GM18868 (cell line): ENCODE data around the gene CENPP.

Source experiments
- ATAC-seq: cut with Tn5 transposase; IDR thresholded peaks from one replicate; pipeline ENCODE4 v1.9.1; 2021; ENCODE audit warnings: mild to moderate bottlenecking, moderate library complexity; ENCODE audit not compliant: unreplicated experiment

CENPP gene

DNA sequence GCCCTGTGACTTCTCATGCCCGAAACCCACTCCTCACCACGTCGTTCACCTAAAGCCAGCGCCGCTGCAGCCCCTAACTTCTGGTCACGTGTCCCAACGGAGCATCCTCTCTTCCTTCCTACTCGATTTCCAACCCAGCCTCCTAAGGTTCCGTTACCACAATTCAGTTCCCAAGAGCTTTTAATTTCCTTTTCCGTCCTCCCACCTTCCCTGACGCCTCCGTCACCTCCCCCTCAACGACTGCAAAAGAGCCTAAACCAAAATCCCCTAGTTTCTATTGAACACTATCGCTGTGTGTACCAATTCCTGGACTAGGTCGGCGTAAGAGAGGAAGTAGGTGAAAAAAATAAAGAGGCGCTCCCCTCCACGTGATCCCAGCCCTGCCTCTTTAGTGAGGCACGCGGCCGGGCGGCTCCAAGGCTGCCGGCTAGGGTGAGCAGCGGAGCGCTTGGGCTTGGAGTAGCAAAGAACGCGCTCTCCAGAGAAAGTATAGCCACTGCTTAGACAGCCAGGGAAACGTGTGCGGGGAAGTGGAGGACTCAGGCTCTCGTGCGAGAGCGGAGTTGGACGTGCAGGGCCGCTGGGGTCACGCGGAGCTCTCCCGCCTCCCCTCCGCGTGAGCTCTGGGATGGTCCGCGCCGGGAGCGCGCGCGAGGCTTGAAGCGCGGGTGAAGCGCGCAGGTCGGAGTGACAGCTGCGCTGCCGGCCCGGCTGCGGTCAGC is at the start of gene CENPP, which contains the start of gene NOL8:
TSS of gene CENPP (plus strand) at position 685 of the 722 bp plus-strand sequence.
TSS of gene NOL8 (minus strand) at position 82 of the 722 bp plus-strand sequence. CDS start 1,189 bp downstream, outside the sequence.
- peak; percentile 95 for ATAC-seq

DNA sequence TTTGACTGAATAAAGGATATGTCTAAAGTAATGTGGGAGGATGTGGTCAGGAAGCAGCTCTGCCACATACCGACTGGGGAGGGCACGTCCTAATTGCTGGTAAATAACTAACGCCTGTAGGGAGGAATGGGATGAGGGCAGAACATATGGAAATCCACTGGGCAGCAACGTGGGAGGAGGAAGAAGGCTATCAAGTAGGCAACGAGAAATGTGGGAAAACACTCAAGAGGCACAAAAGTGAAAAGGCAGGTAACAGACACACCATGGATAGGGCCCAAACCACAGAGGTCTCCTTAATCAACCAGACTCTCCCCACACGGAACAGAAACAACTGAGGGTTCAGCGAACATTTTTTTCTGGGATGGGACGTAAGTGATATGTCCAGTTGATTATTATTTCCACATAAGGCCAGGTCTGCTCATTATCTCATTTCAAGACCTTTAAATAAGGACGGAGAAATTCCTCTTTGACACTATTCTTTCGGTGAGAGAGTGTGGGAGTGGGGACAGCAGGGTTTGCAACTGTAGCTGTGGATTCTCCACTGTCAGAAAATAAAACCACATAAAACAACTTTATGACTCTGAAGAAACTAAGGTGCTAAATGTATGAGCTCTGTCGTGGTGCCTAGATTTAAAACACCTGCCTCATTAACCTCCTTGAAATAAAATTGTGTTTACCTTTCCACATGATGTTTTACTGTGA is 49.3 kb upstream of the CENPP start:
- no peak for ATAC-seq

DNA sequence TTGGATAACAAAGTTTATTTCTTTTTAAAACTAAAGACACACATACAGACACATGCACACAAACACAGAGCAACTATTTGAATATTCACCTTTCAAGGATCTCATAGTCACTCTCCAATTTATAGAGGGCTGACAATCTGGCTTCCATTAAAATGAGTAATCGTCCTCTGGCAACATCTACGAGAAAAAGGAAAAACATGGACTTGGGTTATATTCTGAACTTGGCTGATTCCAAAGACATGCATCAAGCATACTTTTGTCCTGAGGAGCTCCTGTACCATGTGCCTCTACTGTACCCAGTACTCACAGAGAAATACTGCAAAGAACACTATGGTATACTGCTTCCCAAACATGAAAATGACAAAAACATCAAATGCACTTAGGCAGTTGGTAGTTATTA is 47.6 kb upstream of the CENPP start:
- ATAC-seq = no peak

DNA sequence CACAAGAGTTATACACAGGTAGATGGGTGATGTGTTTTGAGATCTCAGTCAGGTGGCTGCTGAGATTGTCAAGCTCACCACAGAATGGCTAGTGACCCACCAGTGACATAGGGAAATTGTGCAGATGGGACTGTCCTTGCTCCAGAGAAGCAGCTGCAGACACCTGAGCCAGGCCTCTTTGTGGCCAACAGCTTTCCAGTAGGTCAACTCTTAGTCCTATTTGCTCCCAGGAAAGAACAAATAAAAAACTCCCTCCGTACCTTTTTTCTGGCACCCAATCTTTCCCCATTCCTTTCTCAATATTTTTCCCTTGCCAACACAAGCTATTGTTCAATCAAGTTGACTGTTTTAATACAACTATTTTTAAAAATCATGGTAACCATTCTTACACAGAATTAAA is 46.5 kb upstream of the CENPP start:
- no peak for ATAC-seq

DNA sequence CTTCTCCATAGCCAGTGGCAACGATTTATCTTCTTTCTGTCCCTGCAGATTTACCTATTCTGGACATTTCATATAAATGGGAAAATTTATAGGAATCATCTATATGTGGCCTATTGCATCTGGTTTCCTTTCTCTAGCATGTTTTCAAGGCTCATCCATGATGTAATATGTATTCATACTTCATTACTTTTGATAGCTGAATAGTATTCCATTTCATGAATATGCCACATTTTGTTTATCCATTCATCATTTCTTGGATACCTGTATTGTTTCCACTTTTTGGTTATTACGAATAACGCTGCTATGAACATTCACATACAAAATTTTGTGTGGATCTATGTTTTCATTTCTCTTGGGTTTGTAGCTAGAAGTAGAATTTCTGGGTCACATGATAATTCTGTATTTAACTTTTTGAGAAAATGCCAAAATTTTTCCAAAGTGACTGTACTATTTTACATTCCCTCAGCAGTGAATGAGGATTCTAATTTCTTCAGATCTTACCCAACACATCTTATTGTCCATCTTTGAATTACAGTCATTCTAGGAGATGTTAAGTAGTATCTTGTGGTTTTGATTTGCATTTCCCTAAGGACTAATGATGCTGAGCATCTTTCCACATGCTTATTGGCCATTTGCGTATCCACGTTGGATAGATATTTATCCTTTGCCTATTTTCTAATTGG is 35.9 kb upstream of the CENPP start:
- ATAC-seq = no peak

DNA sequence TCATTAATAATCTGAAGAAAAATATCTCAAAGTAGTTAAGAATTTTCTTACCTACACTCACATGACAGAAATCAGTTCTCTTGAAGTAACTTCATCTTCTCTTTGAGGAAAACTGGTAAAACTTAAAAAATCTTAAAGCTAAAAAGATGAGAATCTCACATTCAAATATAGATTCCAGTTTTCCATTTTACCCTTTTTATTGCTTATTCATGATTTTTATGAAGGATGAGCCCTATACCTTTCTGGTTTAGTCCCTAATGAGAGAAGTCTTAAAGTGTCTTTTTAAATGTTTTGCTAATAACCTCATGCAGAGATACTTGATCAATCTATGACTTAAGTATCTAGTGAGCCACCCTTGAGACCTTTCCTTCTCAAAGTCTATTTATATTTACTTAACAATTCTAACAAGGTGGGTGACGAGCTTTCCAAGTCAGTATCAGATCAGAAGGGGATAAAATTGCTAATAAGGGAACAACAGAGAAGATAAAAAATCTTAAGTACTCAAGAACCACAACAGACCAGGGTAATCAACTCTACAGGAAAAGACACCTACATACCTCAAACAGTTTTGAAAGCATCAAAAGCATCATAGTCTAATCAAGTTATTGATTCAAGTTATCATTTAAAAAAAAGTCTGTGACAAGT is 34.8 kb upstream of the CENPP start:
- ATAC-seq = no peak

DNA sequence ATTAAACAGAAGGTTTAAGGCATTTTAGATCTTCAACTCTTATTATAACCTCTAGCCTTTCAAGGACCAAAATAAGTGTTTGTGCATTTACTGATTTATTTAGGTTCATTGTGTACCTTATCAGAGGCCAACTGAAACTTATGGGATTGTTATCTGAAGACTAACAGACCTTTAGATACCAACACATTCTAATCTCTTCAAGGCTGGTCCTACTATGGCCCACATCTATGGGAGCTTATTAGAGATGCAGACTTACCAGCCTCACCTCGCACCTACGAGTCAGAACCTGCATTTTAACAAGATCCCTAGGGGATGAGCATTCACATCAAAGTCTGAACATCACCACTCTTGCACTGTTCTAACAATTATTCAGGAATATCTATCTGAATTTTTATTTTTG is 34.2 kb upstream of the CENPP start:
- ATAC-seq = no peak

DNA sequence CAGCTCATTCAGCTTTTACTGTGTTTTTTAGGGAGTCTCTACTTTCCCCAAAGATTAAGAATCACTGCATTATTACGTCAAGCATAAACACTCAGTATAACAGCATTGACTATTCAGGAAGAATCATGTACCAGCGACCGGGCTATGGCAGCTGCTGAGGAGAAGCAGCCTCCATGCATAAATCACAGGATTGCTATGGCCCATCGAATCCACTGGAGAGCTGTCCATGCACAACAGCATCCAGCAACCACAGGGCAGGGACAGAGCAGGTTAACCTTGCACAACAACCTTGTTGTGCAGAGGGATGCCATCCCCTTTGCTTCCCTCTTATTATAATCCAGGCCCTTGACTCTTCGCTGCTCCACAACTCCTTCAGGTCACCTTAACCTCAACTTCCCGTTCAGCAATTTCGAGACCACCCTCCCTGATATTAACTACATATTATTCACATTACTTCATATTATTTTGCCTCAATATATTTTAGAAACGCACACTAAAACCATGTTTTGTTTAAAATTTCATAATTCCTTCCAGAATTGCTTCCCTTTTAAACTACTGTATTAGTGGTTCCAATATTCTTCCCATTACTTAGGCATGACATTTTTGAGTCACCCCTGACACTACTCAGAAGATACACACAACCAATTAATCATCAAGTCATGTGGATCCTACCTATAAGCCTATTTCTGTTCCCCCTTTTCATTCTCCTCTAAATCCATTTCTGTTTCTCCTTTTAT is 33.2 kb upstream of the CENPP start:
- no peak for ATAC-seq

DNA sequence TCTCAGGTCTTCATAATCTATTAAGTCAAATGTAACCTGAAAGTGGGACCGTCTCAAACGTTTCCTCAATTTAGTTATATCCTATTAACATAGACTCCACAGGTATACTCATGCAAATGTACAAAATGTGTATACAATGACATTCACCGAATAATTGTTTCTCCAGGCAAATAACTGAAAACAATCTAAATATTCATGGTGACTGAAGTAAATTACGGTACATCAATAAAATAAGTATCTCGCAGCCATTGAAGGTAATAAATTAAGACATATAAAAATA is 32.7 kb upstream of the CENPP start:
- ATAC-seq = no peak

DNA sequence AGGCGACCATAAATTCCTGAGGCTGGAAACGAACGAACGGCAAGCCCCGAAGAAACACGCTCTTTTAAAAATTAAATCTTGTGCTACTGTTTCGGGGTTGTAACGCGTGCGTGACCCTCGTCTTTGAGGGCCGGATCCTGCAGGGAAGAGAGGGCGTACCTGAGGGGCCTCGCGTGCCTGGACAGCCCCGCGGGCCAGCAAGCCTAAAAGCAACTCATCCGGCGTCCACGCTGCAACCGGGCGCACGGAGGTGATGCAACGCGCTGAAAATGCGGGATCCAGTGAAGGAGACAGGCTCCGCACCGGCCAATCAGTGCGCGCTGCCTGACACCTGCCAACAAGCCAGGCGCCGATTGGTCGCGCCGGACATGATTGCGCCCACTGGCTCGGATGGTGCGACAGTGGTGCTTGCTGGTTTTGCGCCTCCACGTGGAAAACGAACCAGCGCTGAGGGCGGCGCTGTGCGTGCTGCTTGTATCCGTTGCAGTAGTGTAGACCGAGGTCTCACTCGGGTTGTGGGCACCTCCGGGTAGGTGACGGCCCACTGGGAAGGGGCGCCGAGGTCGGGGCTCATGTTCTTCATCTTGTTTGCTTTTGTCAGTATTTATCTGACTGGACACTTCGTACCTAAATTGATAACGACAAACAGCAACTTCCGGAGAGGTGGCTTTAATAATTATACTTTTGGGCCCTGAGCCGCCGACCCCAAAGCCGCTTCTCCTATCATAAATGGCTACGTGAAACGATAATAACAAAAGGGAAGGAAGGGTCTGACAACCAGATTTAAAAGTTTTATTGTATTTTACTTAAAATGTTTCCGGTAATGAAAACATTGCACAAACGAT is 32.1 kb upstream of the CENPP start, which contains the start of gene IARS1:
TSS of gene IARS1 (minus strand) at position 246 of the 845 bp plus-strand sequence. CDS start 4,278 bp downstream, outside the sequence.
- ATAC-seq = peak; percentile 96

DNA sequence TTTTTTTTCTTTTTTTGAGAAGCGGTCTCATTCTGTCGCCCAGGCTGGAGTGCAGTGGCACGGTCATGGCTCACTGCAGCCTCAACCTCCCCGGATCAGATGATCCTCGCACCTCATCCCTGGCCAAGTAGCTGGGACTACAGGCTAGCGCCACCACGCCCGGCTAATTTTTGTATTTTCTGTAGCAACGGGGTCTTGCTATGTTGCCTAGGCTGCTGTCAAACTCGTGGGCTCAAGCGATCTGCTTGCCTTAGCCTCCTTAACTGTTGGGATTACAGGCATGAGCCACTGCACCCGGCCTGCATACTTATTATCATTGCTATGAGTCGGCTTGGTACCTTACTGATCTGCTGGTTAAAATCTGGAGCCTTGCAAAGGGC is 31.5 kb upstream of the CENPP start:
- no peak for ATAC-seq

DNA sequence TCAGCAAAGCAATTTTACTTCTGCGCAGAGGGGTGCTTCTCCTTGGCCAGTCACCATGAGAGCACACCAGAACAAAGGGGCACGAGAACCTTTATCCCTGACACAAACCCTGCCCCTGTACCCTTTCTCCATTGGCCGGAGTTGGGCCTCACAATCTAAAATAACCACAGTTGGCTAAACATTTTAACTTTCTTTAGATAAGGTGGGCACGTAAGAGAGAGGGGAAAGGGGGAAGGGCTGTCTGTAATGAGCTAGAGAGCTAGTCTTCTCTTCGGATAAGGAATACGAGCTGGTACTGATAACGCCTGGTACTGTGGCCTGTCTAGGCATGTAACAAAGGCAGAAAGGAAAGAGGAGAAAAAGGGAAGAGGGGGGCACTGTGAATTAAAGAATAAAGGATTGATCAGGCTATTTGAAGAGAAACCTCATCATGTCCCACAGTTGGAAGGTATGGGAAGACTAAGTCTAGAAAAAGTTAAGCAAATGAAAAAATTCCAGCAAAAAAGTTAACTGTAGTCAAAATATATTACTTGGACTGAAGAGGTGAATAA is 30.4 kb upstream of the CENPP start:
- no peak for ATAC-seq

DNA sequence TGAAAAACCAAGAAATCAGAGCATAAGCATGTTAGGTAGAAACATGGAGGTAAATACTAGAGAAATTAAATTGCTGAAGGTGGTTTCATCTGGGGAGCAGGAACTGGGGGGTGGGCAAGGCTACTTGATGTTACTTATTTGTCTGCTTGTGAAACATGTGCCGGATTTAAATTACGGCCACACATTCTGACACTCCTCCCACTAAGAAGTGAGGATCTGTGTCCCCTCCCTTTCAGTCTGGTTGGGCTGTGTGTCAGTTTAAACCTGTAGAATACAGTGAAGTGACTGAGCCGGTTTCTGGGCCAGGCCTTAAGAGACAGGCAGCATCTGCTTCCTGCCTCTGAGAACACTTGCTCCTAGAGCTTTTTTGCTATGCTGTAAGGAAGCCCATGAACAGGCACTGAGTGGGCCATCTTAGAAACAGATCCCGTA is 29.9 kb upstream of the CENPP start:
- no peak for ATAC-seq

DNA sequence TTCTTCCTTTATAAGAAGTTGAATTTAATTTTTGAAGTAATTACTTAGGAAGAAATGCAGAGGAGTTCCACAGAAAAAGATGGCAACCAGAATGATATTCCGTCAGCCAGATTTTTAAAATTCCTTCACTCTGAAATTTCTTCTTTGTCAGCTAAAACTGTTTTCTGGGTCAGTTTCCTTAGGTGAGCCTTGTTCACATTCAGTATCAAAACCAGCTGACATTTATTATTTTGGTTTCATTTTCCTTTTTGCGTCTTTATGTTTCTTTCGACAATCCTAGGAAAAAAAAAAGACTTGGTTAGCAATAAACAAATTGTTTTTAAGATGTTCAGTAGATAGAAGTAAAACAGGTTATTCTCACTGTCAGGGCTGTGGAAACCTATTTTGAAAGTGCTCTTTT is 28.1 kb upstream of the CENPP start:
- ATAC-seq = no peak

DNA sequence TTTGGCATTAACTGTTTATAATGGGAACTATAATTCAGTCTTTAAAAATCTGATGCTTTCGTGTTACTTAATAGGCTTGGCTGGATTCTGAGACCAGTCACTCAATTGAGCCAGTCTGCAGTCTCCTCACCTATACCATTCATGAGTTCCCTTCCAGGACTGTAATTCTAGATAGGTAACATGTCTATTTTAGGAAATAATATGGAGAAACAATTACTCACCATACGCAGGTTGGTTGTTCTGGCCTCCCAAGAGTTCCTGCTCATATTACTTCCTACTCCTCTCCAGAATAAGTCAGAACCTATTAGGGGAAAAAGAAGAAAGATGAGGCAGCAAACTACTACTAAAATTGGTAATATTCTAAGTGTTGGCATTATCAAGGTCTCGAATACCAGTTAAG is 27.7 kb upstream of the CENPP start:
- ATAC-seq = no peak

DNA sequence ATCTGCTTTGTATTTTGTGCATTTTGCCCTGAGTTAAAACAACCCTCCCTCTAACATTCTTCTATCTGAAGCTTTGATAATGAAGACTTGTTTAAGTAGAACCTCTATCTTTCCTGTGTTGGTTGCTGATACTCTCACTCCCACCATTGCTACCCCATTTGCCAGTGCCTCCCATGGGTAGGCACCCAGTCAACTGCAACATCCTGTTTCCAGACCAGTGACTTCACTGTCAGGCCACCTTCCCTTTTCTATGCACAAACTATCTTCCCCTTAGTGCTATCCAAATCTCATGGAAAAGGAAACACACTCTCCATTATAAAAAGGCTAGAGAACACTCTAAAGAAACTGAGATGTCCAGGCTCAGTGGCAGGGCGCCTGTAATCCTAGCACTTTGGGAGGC is 26.6 kb upstream of the CENPP start:
- ATAC-seq = no peak

DNA sequence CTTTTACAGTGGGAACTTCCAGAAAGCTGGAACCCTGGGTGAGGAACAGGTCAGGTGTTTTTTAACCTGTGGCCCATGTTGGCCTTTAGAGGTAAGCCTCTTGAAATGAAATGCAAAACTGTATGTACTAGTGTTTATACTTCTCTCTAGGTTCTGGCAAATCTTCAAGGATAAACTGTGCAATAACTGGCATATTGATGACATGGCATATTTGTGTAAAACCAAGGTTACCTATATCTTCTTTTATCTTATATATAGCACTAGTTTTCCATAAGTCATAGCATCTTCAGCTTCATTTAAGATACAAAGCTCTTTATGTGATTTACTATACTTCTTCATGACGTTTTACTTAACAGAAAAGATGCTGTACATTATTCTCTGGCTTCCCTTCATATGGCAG is 24.8 kb upstream of the CENPP start:
- ATAC-seq = no peak

DNA sequence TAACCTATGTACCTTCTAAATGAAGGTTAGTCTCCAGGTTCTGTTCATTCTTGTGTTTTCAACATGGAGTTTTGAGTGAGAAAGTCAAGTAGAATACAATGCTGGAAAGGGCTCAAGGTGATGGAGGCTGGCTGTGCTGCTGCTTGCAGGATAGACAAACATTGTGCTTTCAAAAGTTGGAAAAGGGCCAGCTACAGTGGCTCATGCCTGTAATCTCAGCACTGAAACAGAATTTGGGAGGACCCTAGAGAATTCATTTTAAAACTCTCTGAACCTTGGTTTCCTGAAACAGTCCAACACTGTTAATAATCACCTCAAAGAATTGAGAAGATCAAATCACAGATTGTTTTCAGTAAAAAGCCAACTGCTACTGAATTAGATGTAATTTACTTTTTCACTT is 16.9 kb upstream of the CENPP start:
- ATAC-seq = no peak

DNA sequence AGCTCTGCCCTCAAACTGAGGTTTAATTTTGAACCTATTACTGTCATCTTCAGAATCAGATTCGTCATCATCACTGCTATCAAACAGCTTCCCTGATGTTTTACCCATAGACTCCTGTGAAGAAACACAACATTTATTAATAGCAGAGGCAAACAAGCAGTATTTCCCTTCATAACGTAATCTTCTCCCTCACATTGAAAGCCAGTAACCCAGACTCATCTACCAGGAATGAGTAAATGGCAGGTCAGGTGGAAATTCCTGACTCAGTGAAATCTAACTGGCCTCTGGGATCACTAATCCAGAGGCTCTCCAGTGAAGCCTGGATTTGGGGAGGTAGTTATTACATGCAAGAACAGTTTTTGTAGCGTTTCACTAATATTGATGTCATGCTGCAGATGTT is 15.2 kb upstream of the CENPP start:
- no peak for ATAC-seq
